Lung (tissue), 12 donors: ENCODE measurements around the gene GALNT5. TPM values are rescaled to one million over a fixed set of nuclear protein-coding genes. Genes with fewer than 3 reads are reported as not detected.

Source experiments
- ATAC-seq: fragments of 200-7000 bp; cut with Tn5 transposase; one replicate; pipeline ENCODE4 v1.9.1; 2020; ENCODE audit warnings: moderate number of reproducible peaks; ENCODE audit not compliant: insufficient read depth, low FRiP score
- DNase-seq, 3 donors: peaks; one replicate each; pipeline ENCODE4 v3.0.0-alpha.2; 2013 to 2017
- H3K27ac ChIP-seq, 2 donors: one replicate each; pipeline ENCODE4 v1.5.1; 2013; ENCODE audit warnings: mild to moderate bottlenecking in 2 of 2, moderate library complexity in 2 of 2, control low read depth in 1 of 2, inconsistent platforms in 1 of 2, low read depth in 1 of 2, low read length in 1 of 2
- H3K27me3 ChIP-seq, 3 donors: one replicate each; pipeline ENCODE4 v1.5.1; 2013; ENCODE audit warnings: low read length in 2 of 3; ENCODE audit not compliant: control insufficient read depth in 3 of 3, insufficient read depth in 3 of 3
- H3K36me3 ChIP-seq, 4 donors: one replicate each; pipeline ENCODE4 v1.5.1; 2013; ENCODE audit warnings: low read length in 4 of 4, mild to moderate bottlenecking in 1 of 4, moderate library complexity in 1 of 4; ENCODE audit not compliant: control insufficient read depth in 4 of 4, insufficient read depth in 4 of 4
- H3K4me1 ChIP-seq, 5 donors: one replicate each; pipeline ENCODE4 v1.5.1; 2013; ENCODE audit warnings: low read length in 5 of 5, mild to moderate bottlenecking in 2 of 5, moderate library complexity in 1 of 5; ENCODE audit not compliant: control insufficient read depth in 5 of 5, insufficient read depth in 5 of 5
- H3K4me3 ChIP-seq: one replicate; pipeline ENCODE4 v1.5.1; 2013; ENCODE audit warnings: mild to moderate bottlenecking, control low read depth, moderate library complexity
- H3K9ac ChIP-seq, 2 donors: one replicate each; pipeline ENCODE4 v1.5.1; 2013; ENCODE audit warnings: low read length in 2 of 2, control low read depth in 1 of 2; ENCODE audit not compliant: insufficient read depth in 1 of 2
- H3K9me3 ChIP-seq, 4 donors: one replicate each; pipeline ENCODE4 v1.5.1; 2013; ENCODE audit warnings: low read length in 3 of 4, mild to moderate bottlenecking in 1 of 4, moderate library complexity in 1 of 4; ENCODE audit not compliant: control insufficient read depth in 4 of 4, insufficient read depth in 3 of 4
- CTCF ChIP-seq: IDR thresholded peaks from 2 replicates; pipeline ENCODE4 v1.5.1; 2012; ENCODE audit warnings: mild to moderate bottlenecking; ENCODE audit errors: control extremely low read depth, extremely low read depth
- WGBS, 2 donors: extraction: QIAGEN DNeasy Blood & Tissue Kit; methylation state at CpG; one replicate each; pipeline ENCODE4 v1.1.7; 2013; 5-methylcytosine and 5-hydroxymethylcytosine counted together
- polyA plus RNA-seq, 2 donors: library from polyadenylated mRNA; stranded (reverse); fragments of 200-250 nt; gene quantifications; one replicate each; pipeline ENCODE4 v1.2.1, GENCODE V29; 2013
- total RNA-seq, 2 donors: library from RNA; depleted of rRNA in 1 of 2; stranded (reverse); fragments of >200 nt in 1 of 2; gene quantifications; one replicate each; pipeline ENCODE4 v1.2.1, GENCODE V29; 2014 to 2021
- donor health status: control.
- donor health status: control.
- donor health status: Bipolar disorder and iron deficiency.
- donor health status: healthy.
- donor health status: DM: yes; HTN: yes; CAD: no.

The GALNT5 gene
- total and polyA plus RNA-seq, 4 donors = 3.8 to 35.9 (median 10.3) TPM

DNA sequence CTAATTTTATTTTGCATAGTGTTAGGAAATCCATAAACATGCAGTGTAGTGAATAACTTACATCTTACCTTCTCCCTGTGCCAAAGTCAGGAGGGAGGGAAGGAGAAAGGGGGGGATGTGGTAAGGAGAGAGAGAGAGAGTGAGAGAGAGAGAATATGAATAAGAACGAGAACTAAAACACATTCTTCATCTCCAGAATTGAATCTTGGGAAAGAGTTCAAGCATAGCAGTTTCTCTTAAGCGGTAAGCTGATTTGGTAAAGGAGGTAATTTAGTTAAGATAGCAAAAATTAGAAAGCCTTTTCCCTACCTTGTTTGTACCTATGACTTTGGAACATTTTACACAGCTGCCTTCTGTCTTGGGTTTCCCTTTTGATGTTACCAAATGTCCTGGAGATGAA is 52.4 kb downstream of the GALNT5 start:
- no peak for ATAC-seq

DNA sequence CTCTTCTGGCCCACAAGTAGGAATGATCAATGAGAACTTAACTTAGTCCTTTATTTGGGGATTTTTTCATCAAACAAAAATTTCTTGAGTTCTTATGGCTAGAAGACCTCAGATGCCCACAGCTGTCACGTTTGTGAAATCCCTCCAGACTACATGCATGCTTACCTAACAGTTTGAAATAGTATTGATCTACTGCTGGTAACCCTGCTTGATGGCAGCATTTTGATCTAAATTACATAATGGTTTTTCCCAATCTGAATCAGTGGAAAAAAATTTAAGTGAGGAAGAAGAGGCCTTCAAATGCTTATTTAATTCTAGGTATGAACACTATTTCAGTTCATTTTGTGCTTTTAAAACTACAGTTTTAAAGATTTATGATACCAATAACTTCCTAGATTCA is 54.2 kb downstream of the GALNT5 start:
- TF ChIP-seq CTCF = no peak
- Histone ChIP-seq H3K27me3 (no peaks in the 10 kb centered on the region), H3K36me3 (no peaks in the 10 kb centered on the region), H3K9me3 (no peaks in the 10 kb centered on the region), H3K27ac (no peak overlapping the region), H3K4me3 (no peak overlapping the region), H3K9ac (no peak overlapping the region), H3K4me1 (no peaks in the 10 kb centered on the region)
- DNase-seq (no peak), ATAC-seq (no peak)
- 76 to 77% methylated on average over 1 of the region's 1 CpG for WGBS, 2 donors

More for the DNA sequence above, 52.4 kb downstream of the GALNT5 start:
- TF ChIP-seq CTCF = no peak
- Histone ChIP-seq H3K9ac (no peak overlapping the region), H3K4me3 (no peak overlapping the region), H3K4me1 (peaks cover 0 to 14% (median 3%) of the 10 kb centered on the region in 5 donors), H3K27ac (no peak overlapping the region), H3K36me3 (no peaks in the 10 kb centered on the region), H3K27me3 (no peaks in the 10 kb centered on the region), H3K9me3 (no peaks in the 10 kb centered on the region)
- DNase-seq = no peak
- 84 to 91% methylated on average over 2 of the region's 2 CpGs for WGBS, 2 donors

DNA sequence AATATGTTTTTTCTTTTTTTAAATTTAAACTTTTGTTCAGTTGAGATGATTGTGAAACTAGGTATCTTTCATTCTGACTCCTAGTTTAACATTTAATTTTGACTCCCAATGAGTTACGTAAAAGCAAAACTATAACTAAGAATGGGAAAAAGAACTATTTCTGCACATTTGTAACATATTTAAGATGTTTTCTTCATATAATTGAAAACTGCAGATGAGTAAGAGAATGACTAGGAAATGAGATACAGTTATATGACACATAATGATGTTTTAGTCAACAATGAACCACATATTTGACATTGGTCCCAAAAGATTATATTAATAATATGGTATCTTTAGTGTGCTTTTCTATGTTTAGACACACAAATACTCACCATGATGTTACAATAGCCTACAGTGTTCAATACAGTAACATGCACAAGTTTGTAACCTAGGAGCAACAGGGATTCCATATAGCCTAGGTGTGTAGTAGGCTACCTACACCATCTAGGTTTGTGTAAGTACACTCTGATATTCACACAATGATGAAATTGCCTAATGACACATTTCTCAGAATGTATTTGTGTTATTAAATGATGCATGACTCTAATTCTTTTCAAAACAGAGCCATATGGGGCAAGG is 55.5 kb downstream of the GALNT5 start:
- Histone ChIP-seq H3K36me3 (no peaks in the 10 kb centered on the region), H3K27me3 (no peaks in the 10 kb centered on the region), H3K9ac (no peak overlapping the region), H3K4me1 (no peaks in the 10 kb centered on the region), H3K9me3 (no peaks in the 10 kb centered on the region), H3K4me3 (no peak overlapping the region), H3K27ac (no peak overlapping the region)
- no peak for ATAC-seq
- no peak for DNase-seq
- TF ChIP-seq CTCF = no peak
- whole genome bisulfite sequencing, 2 donors = 94 to 96% methylated on average over 1 of the region's 1 CpG

GRCh38 chr2:157315901-157316300 is 58.4 kb downstream of the GALNT5 start:
- Histone ChIP-seq H3K9ac (no peak overlapping the region), H3K27ac (no peak overlapping the region), H3K27me3 (no peaks in the 10 kb centered on the region), H3K36me3 (no peaks in the 10 kb centered on the region), H3K4me3 (no peak overlapping the region), H3K4me1 (no peaks in the 10 kb centered on the region), H3K9me3 (no peaks in the 10 kb centered on the region)
- 86 to 88% methylated on average over 4 of the region's 4 CpGs for WGBS, 2 donors
- ATAC-seq (no peak), DNase-seq (no peak)
- TF ChIP-seq CTCF = no peak
